Suprapubic skin (tissue), 4 donors: ENCODE measurements around the gene FAM193B.

Experiments used
- POLR2A ChIP-seq, 2 donors: fragments of 450-650 bp; IDR thresholded peaks; one replicate each; pipeline ENCODE4 v1.6.1; 2017; ENCODE audit warnings: antibody characterized with exemption in 2 of 2, mild to moderate bottlenecking in 2 of 2, moderate library complexity in 2 of 2
- POLR2AphosphoS5 ChIP-seq, 3 donors: sonication (generic); formaldehyde crosslinking; IDR thresholded peaks; one replicate each; pipeline ENCODE4 v1.6.1; 2017; ENCODE audit warnings: antibody characterized with exemption in 3 of 3
- TF ChIP-seq, protein P1 (sequence below), 2 donors: fragments of 200-600 bp in 1 of 2; fragments of 450-650 bp in 1 of 2; sonication (generic) in 1 of 2; IDR thresholded peaks; one replicate each; pipeline ENCODE4 v1.5.1; 2016 to 2019; ENCODE audit warnings: antibody characterized with exemption in 2 of 2, mild to moderate bottlenecking in 1 of 2, moderate library complexity in 1 of 2

GRCh38 chr5:177526191-177526590 lies 28.2 kb downstream of the FAM193B start:
- TF ChIP-seq POLR2A (IDR thresholded peaks at IDR 0.05) (no peak), POLR2AphosphoS5 (IDR thresholded peaks at IDR 0.05) (no peak)
- TF ChIP-seq, protein P1, sequence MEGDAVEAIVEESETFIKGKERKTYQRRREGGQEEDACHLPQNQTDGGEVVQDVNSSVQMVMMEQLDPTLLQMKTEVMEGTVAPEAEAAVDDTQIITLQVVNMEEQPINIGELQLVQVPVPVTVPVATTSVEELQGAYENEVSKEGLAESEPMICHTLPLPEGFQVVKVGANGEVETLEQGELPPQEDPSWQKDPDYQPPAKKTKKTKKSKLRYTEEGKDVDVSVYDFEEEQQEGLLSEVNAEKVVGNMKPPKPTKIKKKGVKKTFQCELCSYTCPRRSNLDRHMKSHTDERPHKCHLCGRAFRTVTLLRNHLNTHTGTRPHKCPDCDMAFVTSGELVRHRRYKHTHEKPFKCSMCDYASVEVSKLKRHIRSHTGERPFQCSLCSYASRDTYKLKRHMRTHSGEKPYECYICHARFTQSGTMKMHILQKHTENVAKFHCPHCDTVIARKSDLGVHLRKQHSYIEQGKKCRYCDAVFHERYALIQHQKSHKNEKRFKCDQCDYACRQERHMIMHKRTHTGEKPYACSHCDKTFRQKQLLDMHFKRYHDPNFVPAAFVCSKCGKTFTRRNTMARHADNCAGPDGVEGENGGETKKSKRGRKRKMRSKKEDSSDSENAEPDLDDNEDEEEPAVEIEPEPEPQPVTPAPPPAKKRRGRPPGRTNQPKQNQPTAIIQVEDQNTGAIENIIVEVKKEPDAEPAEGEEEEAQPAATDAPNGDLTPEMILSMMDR (IDR thresholded peaks at IDR 0.05), result no peak
